D721Med (cell line): ENCODE results near the gene HNRNPM.

ENCODE experiments used
- DNase-seq: peaks from one replicate; pipeline ENCODE4 v3.0.0; 2011; ENCODE audit warnings: low spot score; ENCODE audit not compliant: insufficient read length
- FAIRE-seq: peaks from 2 replicates; lab custom pipeline; 2011; peaks lifted over from hg19 to GRCh38; lab: Jason Lieb, UNC
- TF ChIP-seq, protein P1 (sequence below): IDR thresholded peaks from 2 replicates; pipeline ENCODE4 v1.5.1; 2012; ENCODE audit warnings: mild to moderate bottlenecking, control low read depth; ENCODE audit not compliant: insufficient read depth; ENCODE audit errors: missing control alignments

The HNRNPM gene

GRCh38 chr19:8486661-8487136 lies 41.9 kb downstream of the HNRNPM start:
- FAIRE-seq, result no peak
- no peak for DNase-seq
- TF ChIP-seq, protein P1, sequence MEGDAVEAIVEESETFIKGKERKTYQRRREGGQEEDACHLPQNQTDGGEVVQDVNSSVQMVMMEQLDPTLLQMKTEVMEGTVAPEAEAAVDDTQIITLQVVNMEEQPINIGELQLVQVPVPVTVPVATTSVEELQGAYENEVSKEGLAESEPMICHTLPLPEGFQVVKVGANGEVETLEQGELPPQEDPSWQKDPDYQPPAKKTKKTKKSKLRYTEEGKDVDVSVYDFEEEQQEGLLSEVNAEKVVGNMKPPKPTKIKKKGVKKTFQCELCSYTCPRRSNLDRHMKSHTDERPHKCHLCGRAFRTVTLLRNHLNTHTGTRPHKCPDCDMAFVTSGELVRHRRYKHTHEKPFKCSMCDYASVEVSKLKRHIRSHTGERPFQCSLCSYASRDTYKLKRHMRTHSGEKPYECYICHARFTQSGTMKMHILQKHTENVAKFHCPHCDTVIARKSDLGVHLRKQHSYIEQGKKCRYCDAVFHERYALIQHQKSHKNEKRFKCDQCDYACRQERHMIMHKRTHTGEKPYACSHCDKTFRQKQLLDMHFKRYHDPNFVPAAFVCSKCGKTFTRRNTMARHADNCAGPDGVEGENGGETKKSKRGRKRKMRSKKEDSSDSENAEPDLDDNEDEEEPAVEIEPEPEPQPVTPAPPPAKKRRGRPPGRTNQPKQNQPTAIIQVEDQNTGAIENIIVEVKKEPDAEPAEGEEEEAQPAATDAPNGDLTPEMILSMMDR, result no peak

GRCh38 chr19:8487137-8487851 lies 42.5 kb downstream of the HNRNPM start:
- TF ChIP-seq, protein P1, result no peak
- FAIRE-seq, result no peak

DNA sequence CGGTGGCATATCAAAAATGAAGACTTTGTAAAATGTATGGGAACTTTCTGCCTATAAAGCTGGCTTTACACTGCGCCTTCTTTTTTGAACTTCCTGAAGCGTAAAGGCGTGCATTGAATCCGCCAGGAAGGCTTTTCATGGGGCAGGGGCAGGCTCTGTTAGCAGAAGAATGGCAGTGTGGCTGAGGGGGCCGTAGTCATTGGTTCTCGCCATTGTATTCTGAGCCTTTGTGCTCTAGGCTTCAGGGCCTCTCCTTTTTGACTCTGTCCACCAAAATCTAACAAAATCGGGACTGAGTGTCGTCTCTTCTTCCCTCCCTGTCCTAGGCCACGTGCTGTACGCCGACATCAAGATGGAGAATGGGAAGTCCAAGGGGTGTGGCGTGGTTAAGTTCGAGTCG lies 43.6 kb downstream of the HNRNPM start:
- FAIRE-seq (no peak), DNase-seq (no peak)
- TF ChIP-seq, protein P1, result no peak

More at GRCh38 chr19:8487137-8487851, 42.5 kb downstream of the HNRNPM start:
- DNase-seq, result no peak

GRCh38 chr19:8489561-8490394 lies 45.0 kb downstream of the HNRNPM start:
- TF ChIP-seq, protein P1, result no peak
- FAIRE-seq (no peak), DNase-seq (no peak)

DNA sequence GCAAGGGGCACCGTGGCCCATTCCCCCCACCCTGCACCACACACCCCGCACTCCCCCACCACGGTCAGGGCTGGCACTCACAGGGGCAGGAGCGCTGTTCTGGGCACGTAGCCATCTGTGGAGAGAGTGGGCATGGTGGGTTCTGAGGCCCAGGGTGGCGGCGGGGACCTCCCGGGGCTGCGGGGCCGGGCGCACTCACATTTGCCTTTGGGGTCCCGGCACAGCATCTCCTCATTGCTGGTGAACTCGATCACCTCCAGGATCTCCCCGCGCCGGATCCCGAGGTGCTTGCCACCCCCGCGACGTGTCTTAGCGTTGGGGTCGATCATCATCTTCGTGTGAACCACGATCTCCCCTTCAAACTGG lies 45.6 kb downstream of the HNRNPM start:
- FAIRE-seq, result no peak
- TF ChIP-seq, protein P1, result no peak

GRCh38 chr19:8490873-8491272 lies 46.1 kb downstream of the HNRNPM start:
- FAIRE-seq, result no peak
- TF ChIP-seq, protein P1, result no peak
- DNase-seq, result no peak

More for the DNA sequence above, 45.6 kb downstream of the HNRNPM start:
- DNase-seq, result no peak
